Measurements from ENCODE around the gene SMTN. TPM values are rescaled to one million over a fixed set of nuclear protein-coding genes. Genes with fewer than 3 reads are reported as not detected.

Gene SMTN
- total RNA-seq, 6 donors from 2014 or later, result 26.1 to 104 (median 47.3) TPM

GRCh38 chr22:31086703-31087330 lies 5.7 kb downstream of the SMTN start:
- no peaks in the 10 kb centered on the region for H3K27me3 ChIP-seq
- peaks cover 2 to 47% (median 33%) of the 10 kb centered on the region in 4 donors for H3K36me3 ChIP-seq
- H3K4me1 ChIP-seq, result peaks cover 37 to 43% (median 39%) of the 10 kb centered on the region in 4 donors
- H3K9me3 ChIP-seq, result no peaks in the 10 kb centered on the region
- ATAC-seq (ENCODE audit: low FRiP score in 2 of 2) (no peak), DNase-seq (no peak)
- WGBS, 2 donors, result 65 to 71% methylated on average over 7 to 8 of the region's 8 CpGs
- TF ChIP-seq POLR2AphosphoS5 (IDR thresholded peaks at IDR 0.05), result no peak
- TF ChIP-seq CTCF (IDR thresholded peaks at IDR 0.05), result no peak
- no peak for TF ChIP-seq POLR2A (IDR thresholded peaks at IDR 0.05)
- no peak for TF ChIP-seq EP300 (IDR thresholded peaks at IDR 0.05)
- no peak overlapping the region for H3K4me3 ChIP-seq
- peak overlapping the region in 3 of 4 donors; percentile 2 to 18 (median 17) for H3K27ac ChIP-seq

- WGBS, 2 donors, result 94 to 98% methylated on average over 14 to 18 of the region's 21 CpGs
- peak overlapping the region in 1 of 4 donors; percentile 2 for H3K27ac ChIP-seq
- no peak for DNase-seq
- no peak for ATAC-seq (ENCODE audit: low FRiP score in 2 of 2)
- TF ChIP-seq CTCF (IDR thresholded peaks at IDR 0.05), result no peak
- no peak for TF ChIP-seq POLR2AphosphoS5 (IDR thresholded peaks at IDR 0.05)
- TF ChIP-seq EP300 (IDR thresholded peaks at IDR 0.05), result no peak
- no peak for TF ChIP-seq POLR2A (IDR thresholded peaks at IDR 0.05)
- H3K4me1 ChIP-seq, result peaks cover 28 to 36% (median 32%) of the 10 kb centered on the region in 4 donors
- H3K27me3 ChIP-seq, result no peaks in the 10 kb centered on the region
- no peaks in the 10 kb centered on the region for H3K9me3 ChIP-seq
- H3K36me3 ChIP-seq, result peaks cover 2 to 56% (median 37%) of the 10 kb centered on the region in 4 donors
- no peak overlapping the region for H3K4me3 ChIP-seq
These were observed 6.7 kb downstream of the SMTN start for GRCh38 chr22:31087744-31088215.

- no peak overlapping the region for H3K4me3 ChIP-seq
- DNase-seq, result no peak
- TF ChIP-seq POLR2AphosphoS5 (IDR thresholded peaks at IDR 0.05) (no peak), CTCF (IDR thresholded peaks at IDR 0.05) (no peak), POLR2A (IDR thresholded peaks at IDR 0.05) (no peak), EP300 (IDR thresholded peaks at IDR 0.05) (no peak)
These were observed 7.3 kb downstream of the SMTN start for GRCh38 chr22:31088233-31088986.

GRCh38 chr22:31089160-31090100 lies 8.3 kb downstream of the SMTN start:
- 73 to 76% methylated on average over 6 to 7 of the region's 9 CpGs for WGBS, 2 donors
- ATAC-seq (ENCODE audit: low FRiP score in 2 of 2), result peak in 1 of 2 donors; percentile 6

More at GRCh38 chr22:31088233-31088986, 7.3 kb downstream of the SMTN start:
- WGBS, 2 donors, result 88 to 98% methylated on average over 10 to 26 of the region's 26 CpGs
- Histone ChIP-seq H3K4me1 (peaks cover 22 to 33% (median 26%) of the 10 kb centered on the region in 4 donors), H3K27ac (peak overlapping the region in 1 of 4 donors; percentile 59), H3K36me3 (peaks cover 2 to 62% (median 42%) of the 10 kb centered on the region in 4 donors), H3K9me3 (no peaks in the 10 kb centered on the region), H3K27me3 (no peaks in the 10 kb centered on the region)
- no peak for ATAC-seq (ENCODE audit: low FRiP score in 2 of 2)

More at GRCh38 chr22:31089160-31090100, 8.3 kb downstream of the SMTN start:
- H3K27me3 ChIP-seq, result no peaks in the 10 kb centered on the region
- no peak overlapping the region for H3K4me3 ChIP-seq
- H3K36me3 ChIP-seq, result peaks cover 2 to 73% (median 48%) of the 10 kb centered on the region in 4 donors
- peaks cover 11 to 23% (median 16%) of the 10 kb centered on the region in 4 donors for H3K4me1 ChIP-seq
- DNase-seq, result peak; percentile 57 to 83
- peak; percentile 63 to 83 (median 76) for TF ChIP-seq CTCF (IDR thresholded peaks at IDR 0.05)
- no peak for TF ChIP-seq POLR2AphosphoS5 (IDR thresholded peaks at IDR 0.05)
- no peaks in the 10 kb centered on the region for H3K9me3 ChIP-seq
- H3K27ac ChIP-seq, result peak overlapping the region in 1 of 4 donors; percentile 59

Data from upper lobe of left lung (tissue), 6 donors.